H1 (cell line): Measurements from ENCODE around the gene BBX. TPM values are rescaled to one million over a fixed set of nuclear protein-coding genes. Genes with fewer than 3 reads are reported as not detected.

Experiments used
- ATF2 ChIP-seq: IDR thresholded peaks from 2 replicates; pipeline ENCODE4 v1.6.1; 2012; ENCODE audit warnings: low read length, inconsistent platforms
- CEBPB ChIP-seq: IDR thresholded peaks from 2 replicates; pipeline ENCODE4 v1.6.1; 2012; ENCODE audit warnings: low read depth, low read length
- CHD7 ChIP-seq: fragments of 300-600 bp; sonication (generic); IDR thresholded peaks from 2 replicates; pipeline ENCODE4 v1.7.1; 2012; ENCODE audit warnings: low read length, moderate library complexity, mild to moderate bottlenecking, inconsistent platforms; ENCODE audit not compliant: insufficient replicate concordance
- EZH2 ChIP-seq: fragments of 200-600 bp; sonication (generic); IDR thresholded peaks from 2 replicates; pipeline ENCODE4 v1.7.1; 2012; ENCODE audit warnings: low read depth, mild to moderate bottlenecking, moderate library complexity, low read length, inconsistent platforms; ENCODE audit not compliant: severe bottlenecking
- FOSL1 ChIP-seq: IDR thresholded peaks from 2 replicates; pipeline ENCODE4 v1.6.1; 2011; ENCODE audit warnings: mild to moderate bottlenecking, low read depth, low read length, moderate library complexity; ENCODE audit not compliant: insufficient read depth
- KDM4A ChIP-seq: IDR thresholded peaks from one replicate; pipeline ENCODE4 v1.7.1; 2012; ENCODE audit warnings: low read depth, mild to moderate bottlenecking, moderate library complexity, low read length, inconsistent platforms; ENCODE audit not compliant: severe bottlenecking
- MAX ChIP-seq: IDR thresholded peaks from 2 replicates; pipeline ENCODE4 v1.6.1; 2012; ENCODE audit warnings: inconsistent platforms
- RBBP5 ChIP-seq: IDR thresholded peaks from 2 replicates; pipeline ENCODE4 v1.7.1; 2012; ENCODE audit warnings: low read depth, mild to moderate bottlenecking, inconsistent platforms, low read length, moderate library complexity, borderline replicate concordance
- TBP ChIP-seq: IDR thresholded peaks from 2 replicates; pipeline ENCODE4 v1.6.1; 2011; ENCODE audit warnings: low read depth, low read length, improper control_type of control experiment
- TEAD4 ChIP-seq: IDR thresholded peaks from 2 replicates; pipeline ENCODE4 v1.6.1; 2012; ENCODE audit warnings: low read depth, low read length, inconsistent platforms, mixed read lengths
- polyA plus RNA-seq, 7 experiments: library from polyadenylated mRNA; depleted of rRNA in 3 of 7; stranded (reverse) in 5 of 7; unstranded in 2 of 7; fragments of >200 nt in 5 of 7; fragments of 200-250 nt in 2 of 7; gene quantifications; 1 replicate in 5 of 7; 2 replicates in 1 of 7; 4 replicates in 1 of 7; pipeline versions ENCODE4 v1.2.1 to v1.2.3, GENCODE V29; 2011 to 2013; ENCODE audit warnings: missing spikeins in 2 of 7, mixed read lengths in 2 of 7
- total RNA-seq: library from RNA; stranded (reverse); fragmentation: NEBNext Ultra II Directional; extraction: Animal tissue kit (Norgen Biotek cat#: 25700); gene quantifications from 2 replicates; pipeline ENCODE4 v1.2.1, GENCODE V29; 2021

BBX gene
- total and polyA plus RNA-seq, 2 of the 8 experiments (the other 6 are each of a cell fraction or from before 2014, with no cell fraction given) = 11.0 to 42.5 TPM

- TF ChIP-seq CHD7 (no peak), FOSL1 (no peak), TEAD4 (no peak), ATF2 (no peak), CEBPB (no peak), MAX (no peak), EZH2 (no peak), TBP (no peak), RBBP5 (no peak), KDM4A (no peak)
Measured at GRCh38 chr3:107769882-107770281, 247.1 kb downstream of the BBX start (continued).
